ENCODE measurements around the gene F8. TPM values are rescaled to one million over a fixed set of nuclear protein-coding genes. Genes with fewer than 3 reads are reported as not detected.

Gene F8
- total and polyA plus RNA-seq, 4 donors = 6.1 to 38.1 (median 7.6) TPM

- H3K36me3 ChIP-seq (ENCODE audit: control insufficient read depth in 4 of 4, insufficient read depth in 4 of 4, low read length in 4 of 4) = no peaks in the 10 kb centered on the region
- TF ChIP-seq, protein P1, sequence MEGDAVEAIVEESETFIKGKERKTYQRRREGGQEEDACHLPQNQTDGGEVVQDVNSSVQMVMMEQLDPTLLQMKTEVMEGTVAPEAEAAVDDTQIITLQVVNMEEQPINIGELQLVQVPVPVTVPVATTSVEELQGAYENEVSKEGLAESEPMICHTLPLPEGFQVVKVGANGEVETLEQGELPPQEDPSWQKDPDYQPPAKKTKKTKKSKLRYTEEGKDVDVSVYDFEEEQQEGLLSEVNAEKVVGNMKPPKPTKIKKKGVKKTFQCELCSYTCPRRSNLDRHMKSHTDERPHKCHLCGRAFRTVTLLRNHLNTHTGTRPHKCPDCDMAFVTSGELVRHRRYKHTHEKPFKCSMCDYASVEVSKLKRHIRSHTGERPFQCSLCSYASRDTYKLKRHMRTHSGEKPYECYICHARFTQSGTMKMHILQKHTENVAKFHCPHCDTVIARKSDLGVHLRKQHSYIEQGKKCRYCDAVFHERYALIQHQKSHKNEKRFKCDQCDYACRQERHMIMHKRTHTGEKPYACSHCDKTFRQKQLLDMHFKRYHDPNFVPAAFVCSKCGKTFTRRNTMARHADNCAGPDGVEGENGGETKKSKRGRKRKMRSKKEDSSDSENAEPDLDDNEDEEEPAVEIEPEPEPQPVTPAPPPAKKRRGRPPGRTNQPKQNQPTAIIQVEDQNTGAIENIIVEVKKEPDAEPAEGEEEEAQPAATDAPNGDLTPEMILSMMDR (IDR thresholded peaks at IDR 0.05; ENCODE audit: control extremely low read depth, extremely low read depth) = no peak
- WGBS, 2 donors = 0 to 35% methylated on average over 27 to 65 of the region's 65 CpGs
- peak within 1 kb of the TSS; percentile 67 to 75 for H3K27ac ChIP-seq (ENCODE audit: low read depth in 1 of 2, low read length in 1 of 2)
- H3K4me1 ChIP-seq (ENCODE audit: control insufficient read depth in 5 of 5, insufficient read depth in 5 of 5, low read length in 5 of 5) = peaks cover 3 to 6% (median 5%) of the 10 kb centered on the region in 5 donors
- ATAC-seq (ENCODE audit: insufficient read depth, low FRiP score) (peak; percentile 92), DNase-seq (peak; percentile 67 to 86 (median 77))
- H3K27me3 ChIP-seq (ENCODE audit: control insufficient read depth in 3 of 3, insufficient read depth in 3 of 3, low read length in 2 of 3) = no peaks in the 10 kb centered on the region
- peak within 1 kb of the TSS in 1 of 2 donors; percentile 1 for H3K9ac ChIP-seq (ENCODE audit: insufficient read depth in 1 of 2, low read length in 2 of 2)
- H3K4me3 ChIP-seq = peak within 1 kb of the TSS; percentile 37
- H3K9me3 ChIP-seq (ENCODE audit: control insufficient read depth in 4 of 4, insufficient read depth in 3 of 4, low read length in 3 of 4) = peaks cover 0 to 4% (median 0%) of the 10 kb centered on the region in 4 donors
Observed at GRCh38 chrX:154804957-154805695, 217.4 kb downstream of the F8 start, which contains the start of gene MPP1. Gene MPP1, minus strand, starts transcription at chrX:154805485. Its CDS starts 112 bp downstream, at chrX:154805373.

DNA sequence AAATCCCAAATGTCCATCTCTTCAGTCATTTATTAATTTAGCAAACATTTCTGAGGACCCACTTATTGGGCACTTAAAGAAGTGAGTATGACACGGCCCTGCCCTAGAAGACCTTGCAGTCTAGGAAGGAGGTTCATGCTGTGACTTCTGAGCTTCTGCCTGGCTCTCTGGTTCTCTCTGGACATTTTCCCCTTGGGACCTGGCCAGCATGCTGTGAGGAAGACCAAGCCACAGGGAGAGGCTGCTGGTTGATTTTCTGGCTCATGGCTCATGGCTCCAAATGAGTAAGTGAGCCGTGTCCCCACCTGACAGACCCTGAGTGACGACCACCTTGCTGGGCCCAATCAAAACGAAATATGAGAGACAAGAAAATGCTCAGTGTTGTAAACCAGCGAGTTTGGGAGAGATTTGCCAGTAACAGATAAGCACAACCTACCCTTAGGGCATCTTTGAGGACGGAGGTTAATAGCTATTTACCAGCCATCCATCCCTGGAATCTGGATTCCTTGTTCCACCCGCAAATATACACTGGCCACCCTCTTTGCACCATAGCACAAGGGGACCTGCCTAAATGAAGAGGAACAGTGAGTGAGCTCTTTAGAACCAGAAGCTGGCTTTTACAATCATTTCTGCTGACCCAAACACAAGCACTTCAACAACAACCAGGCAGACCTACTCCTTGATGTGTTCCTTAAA lies 218.1 kb downstream of the F8 start:
- Histone ChIP-seq H3K27me3 (ENCODE audit: control insufficient read depth in 3 of 3, insufficient read depth in 3 of 3, low read length in 2 of 3) (no peaks in the 10 kb centered on the region), H3K9ac (ENCODE audit: insufficient read depth in 1 of 2, low read length in 2 of 2) (no peak overlapping the region), H3K9me3 (ENCODE audit: control insufficient read depth in 4 of 4, insufficient read depth in 3 of 4, low read length in 3 of 4) (peaks cover 0 to 4% (median 0%) of the 10 kb centered on the region in 4 donors), H3K36me3 (ENCODE audit: control insufficient read depth in 4 of 4, insufficient read depth in 4 of 4, low read length in 4 of 4) (no peaks in the 10 kb centered on the region), H3K4me3 (no peak overlapping the region), H3K27ac (ENCODE audit: low read depth in 1 of 2, low read length in 1 of 2) (peak overlapping the region; percentile 67 to 75), H3K4me1 (ENCODE audit: control insufficient read depth in 5 of 5, insufficient read depth in 5 of 5, low read length in 5 of 5) (peaks cover 4 to 10% (median 7%) of the 10 kb centered on the region in 5 donors)
- WGBS, 2 donors = 16 to 32% methylated on average over 7 of the region's 7 CpGs
- TF ChIP-seq, protein P1 (IDR thresholded peaks at IDR 0.05; ENCODE audit: control extremely low read depth, extremely low read depth) = no peak
- no peak for ATAC-seq (ENCODE audit: insufficient read depth, low FRiP score)
- no peak for DNase-seq

DNA sequence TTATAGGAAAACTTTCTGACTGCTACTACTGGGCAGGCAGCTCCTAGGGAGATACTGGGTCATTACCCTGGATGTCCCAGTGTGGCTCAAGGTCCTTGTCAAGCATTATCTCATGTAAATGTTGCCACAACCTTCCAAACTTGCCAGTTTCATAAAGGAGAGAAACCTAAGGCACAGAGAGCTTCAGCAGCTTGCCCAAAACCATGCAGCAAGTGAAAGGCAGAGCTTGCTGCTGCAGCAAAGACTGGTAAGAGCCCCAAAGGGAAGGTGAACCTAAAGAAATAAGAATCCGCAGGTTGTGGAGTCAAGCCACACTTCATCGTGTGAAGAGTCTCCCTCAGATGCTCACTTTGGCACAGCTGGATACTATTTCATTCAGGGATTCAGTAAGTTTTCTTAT lies 219.6 kb downstream of the F8 start:
- Histone ChIP-seq H3K4me1 (ENCODE audit: control insufficient read depth in 5 of 5, insufficient read depth in 5 of 5, low read length in 5 of 5) (peaks cover 4 to 14% (median 9%) of the 10 kb centered on the region in 5 donors), H3K4me3 (no peak overlapping the region), H3K9me3 (ENCODE audit: control insufficient read depth in 4 of 4, insufficient read depth in 3 of 4, low read length in 3 of 4) (peaks cover 0 to 4% (median 0%) of the 10 kb centered on the region in 4 donors), H3K36me3 (ENCODE audit: control insufficient read depth in 4 of 4, insufficient read depth in 4 of 4, low read length in 4 of 4) (no peaks in the 10 kb centered on the region), H3K27ac (ENCODE audit: low read depth in 1 of 2, low read length in 1 of 2) (no peak overlapping the region), H3K27me3 (ENCODE audit: control insufficient read depth in 3 of 3, insufficient read depth in 3 of 3, low read length in 2 of 3) (no peaks in the 10 kb centered on the region), H3K9ac (ENCODE audit: insufficient read depth in 1 of 2, low read length in 2 of 2) (no peak overlapping the region)
- ATAC-seq (ENCODE audit: insufficient read depth, low FRiP score) (no peak), DNase-seq (no peak)
- TF ChIP-seq, protein P1 (IDR thresholded peaks at IDR 0.05; ENCODE audit: control extremely low read depth, extremely low read depth) = no peak
- 71 to 75% methylated on average over 2 of the region's 2 CpGs for WGBS, 2 donors

Data from lung (tissue), 12 donors.